ENCODE measurements around the gene CACFD1.

CACFD1 gene

GRCh38 chr9:133429641-133430161, 30.1 kb upstream of the CACFD1 start:
- DNase-seq (ENCODE audit: low spot score), result no peak
- Histone ChIP-seq H3K27ac (no peak overlapping the region), H3K4me3 (peak overlapping the region; percentile 72)
- TF ChIP-seq, protein P1, sequence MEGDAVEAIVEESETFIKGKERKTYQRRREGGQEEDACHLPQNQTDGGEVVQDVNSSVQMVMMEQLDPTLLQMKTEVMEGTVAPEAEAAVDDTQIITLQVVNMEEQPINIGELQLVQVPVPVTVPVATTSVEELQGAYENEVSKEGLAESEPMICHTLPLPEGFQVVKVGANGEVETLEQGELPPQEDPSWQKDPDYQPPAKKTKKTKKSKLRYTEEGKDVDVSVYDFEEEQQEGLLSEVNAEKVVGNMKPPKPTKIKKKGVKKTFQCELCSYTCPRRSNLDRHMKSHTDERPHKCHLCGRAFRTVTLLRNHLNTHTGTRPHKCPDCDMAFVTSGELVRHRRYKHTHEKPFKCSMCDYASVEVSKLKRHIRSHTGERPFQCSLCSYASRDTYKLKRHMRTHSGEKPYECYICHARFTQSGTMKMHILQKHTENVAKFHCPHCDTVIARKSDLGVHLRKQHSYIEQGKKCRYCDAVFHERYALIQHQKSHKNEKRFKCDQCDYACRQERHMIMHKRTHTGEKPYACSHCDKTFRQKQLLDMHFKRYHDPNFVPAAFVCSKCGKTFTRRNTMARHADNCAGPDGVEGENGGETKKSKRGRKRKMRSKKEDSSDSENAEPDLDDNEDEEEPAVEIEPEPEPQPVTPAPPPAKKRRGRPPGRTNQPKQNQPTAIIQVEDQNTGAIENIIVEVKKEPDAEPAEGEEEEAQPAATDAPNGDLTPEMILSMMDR (IDR thresholded peaks at IDR 0.05), result no peak

GRCh38 chr9:133430244-133430643, 29.5 kb upstream of the CACFD1 start:
- no peak for DNase-seq (ENCODE audit: low spot score)
- TF ChIP-seq, protein P1 (IDR thresholded peaks at IDR 0.05), result no peak
- H3K4me3 ChIP-seq, result no peak overlapping the region
- no peak overlapping the region for H3K27ac ChIP-seq

- TF ChIP-seq, protein P1 (IDR thresholded peaks at IDR 0.05), result no peak
- Histone ChIP-seq H3K4me3 (no peak overlapping the region), H3K27ac (no peak overlapping the region)
- DNase-seq (ENCODE audit: low spot score), result no peak
These were observed 26.4 kb upstream of the CACFD1 start for GRCh38 chr9:133433351-133433843.

GRCh38 chr9:133436681-133437080, 23.1 kb upstream of the CACFD1 start:
- TF ChIP-seq, protein P1 (IDR thresholded peaks at IDR 0.05), result no peak
- no peak for DNase-seq (ENCODE audit: low spot score)
- no peak overlapping the region for H3K27ac ChIP-seq

GRCh38 chr9:133437753-133438531, 21.8 kb upstream of the CACFD1 start:
- H3K4me3 ChIP-seq, result no peak overlapping the region
- TF ChIP-seq, protein P1 (IDR thresholded peaks at IDR 0.05), result no peak
- H3K27ac ChIP-seq, result no peak overlapping the region
- DNase-seq (ENCODE audit: low spot score), result no peak

More at GRCh38 chr9:133436681-133437080, 23.1 kb upstream of the CACFD1 start:
- no peak overlapping the region for H3K4me3 ChIP-seq

GRCh38 chr9:133439337-133439736, 20.4 kb upstream of the CACFD1 start:
- no peak for DNase-seq (ENCODE audit: low spot score)
- Histone ChIP-seq H3K4me3 (no peak overlapping the region), H3K27ac (no peak overlapping the region)
- TF ChIP-seq, protein P1 (IDR thresholded peaks at IDR 0.05), result no peak

DNA sequence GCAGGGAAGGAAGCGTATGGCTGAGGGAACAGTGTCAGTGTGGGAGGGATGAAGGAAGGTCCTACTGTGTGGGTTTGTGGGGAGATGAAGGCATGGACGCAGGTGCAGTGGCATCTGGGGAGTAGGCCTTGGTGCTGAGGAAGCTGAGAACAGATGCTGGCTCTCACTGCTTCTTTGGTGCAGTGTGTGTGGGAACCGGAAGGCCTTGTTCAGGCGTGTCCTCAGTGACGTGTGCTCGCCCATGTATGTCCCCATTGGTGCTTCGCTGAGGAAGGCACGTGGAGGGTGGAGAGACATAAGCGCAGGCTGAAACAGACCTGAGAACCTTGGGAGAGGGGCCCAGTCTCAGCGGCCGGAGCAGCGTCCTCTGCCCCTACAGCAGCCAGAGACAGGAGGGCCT, 18.9 kb upstream of the CACFD1 start:
- no peak overlapping the region for H3K4me3 ChIP-seq
- TF ChIP-seq, protein P1 (IDR thresholded peaks at IDR 0.05), result no peak
- no peak for DNase-seq (ENCODE audit: low spot score)
- no peak overlapping the region for H3K27ac ChIP-seq

Measured in coronary artery (tissue), 2 donors.